ENCODE results near the gene SPSB1. TPM values are rescaled to one million over a fixed set of nuclear protein-coding genes. Genes with fewer than 3 reads are reported as not detected.
A peak's percentile ranks its signal among the peaks of the same experiment; 100 is the strongest.

Gene SPSB1
- total RNA-seq, 4 donors from 2014 or later, result 12.3 to 29.6 (median 20.7) TPM

DNA sequence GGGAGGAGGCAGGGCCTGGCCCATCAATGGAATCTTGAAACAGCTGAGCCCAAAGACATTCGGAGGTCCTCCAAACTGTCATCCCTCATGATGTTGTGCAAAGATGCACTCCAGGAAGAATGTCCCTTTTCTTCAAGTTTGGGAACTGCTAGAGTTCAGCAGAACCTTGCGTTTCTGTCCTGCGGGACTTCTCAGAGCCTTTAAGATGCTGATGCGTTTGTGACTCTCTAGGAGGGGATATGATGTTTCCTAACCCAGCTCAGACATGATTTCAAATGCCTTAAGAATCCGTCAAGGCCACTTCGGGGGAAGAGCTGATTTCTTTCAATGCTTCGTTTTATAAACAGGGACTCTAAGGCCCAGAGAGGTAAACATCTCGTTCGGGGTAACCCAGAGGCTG lies 35.5 kb downstream of the SPSB1 start:
- peaks cover 5 to 22% of the 10 kb centered on the region in 2 donors for H3K4me1 ChIP-seq
- no peak for DNase-seq
- no peaks in the 10 kb centered on the region for H3K36me3 ChIP-seq
- no peaks in the 10 kb centered on the region for H3K9me3 ChIP-seq
- peak overlapping the region in 1 of 2 donors; percentile 92 for H3K27ac ChIP-seq
- TF ChIP-seq, protein P1, sequence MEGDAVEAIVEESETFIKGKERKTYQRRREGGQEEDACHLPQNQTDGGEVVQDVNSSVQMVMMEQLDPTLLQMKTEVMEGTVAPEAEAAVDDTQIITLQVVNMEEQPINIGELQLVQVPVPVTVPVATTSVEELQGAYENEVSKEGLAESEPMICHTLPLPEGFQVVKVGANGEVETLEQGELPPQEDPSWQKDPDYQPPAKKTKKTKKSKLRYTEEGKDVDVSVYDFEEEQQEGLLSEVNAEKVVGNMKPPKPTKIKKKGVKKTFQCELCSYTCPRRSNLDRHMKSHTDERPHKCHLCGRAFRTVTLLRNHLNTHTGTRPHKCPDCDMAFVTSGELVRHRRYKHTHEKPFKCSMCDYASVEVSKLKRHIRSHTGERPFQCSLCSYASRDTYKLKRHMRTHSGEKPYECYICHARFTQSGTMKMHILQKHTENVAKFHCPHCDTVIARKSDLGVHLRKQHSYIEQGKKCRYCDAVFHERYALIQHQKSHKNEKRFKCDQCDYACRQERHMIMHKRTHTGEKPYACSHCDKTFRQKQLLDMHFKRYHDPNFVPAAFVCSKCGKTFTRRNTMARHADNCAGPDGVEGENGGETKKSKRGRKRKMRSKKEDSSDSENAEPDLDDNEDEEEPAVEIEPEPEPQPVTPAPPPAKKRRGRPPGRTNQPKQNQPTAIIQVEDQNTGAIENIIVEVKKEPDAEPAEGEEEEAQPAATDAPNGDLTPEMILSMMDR (IDR thresholded peaks at IDR 0.05), result no peak
- no peak for TF ChIP-seq POLR2A (IDR thresholded peaks at IDR 0.05)
- H3K4me3 ChIP-seq, result no peak overlapping the region
- no peaks in the 10 kb centered on the region for H3K27me3 ChIP-seq
- intact Hi-C loops (cut with DNase I; ENCODE audit: low total_unique reads), result no loop called here

DNA sequence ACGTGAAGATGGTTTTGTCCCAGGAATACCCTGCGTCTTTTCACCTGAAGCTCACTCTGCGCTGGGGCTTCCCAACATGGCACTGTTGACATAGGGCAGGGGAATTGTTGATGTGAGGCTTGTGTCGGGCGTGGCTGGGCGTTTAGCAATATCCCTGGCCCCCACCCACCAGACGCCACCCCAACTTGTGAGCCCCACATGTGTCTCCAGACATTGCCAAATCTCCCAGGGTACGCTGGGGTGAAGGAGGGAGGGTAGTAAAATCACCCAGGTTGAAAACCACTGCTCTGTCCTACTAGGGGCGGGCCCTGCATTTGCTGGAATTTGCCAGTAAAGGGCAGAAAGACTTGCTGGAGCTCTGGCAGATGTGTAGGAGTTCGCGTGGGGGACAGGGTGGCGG lies 36.0 kb downstream of the SPSB1 start:
- H3K27ac ChIP-seq, result no peak overlapping the region
- H3K9me3 ChIP-seq, result no peaks in the 10 kb centered on the region
- intact Hi-C loops (cut with DNase I; ENCODE audit: low total_unique reads), result no loop called here
- H3K36me3 ChIP-seq, result no peaks in the 10 kb centered on the region
- H3K4me3 ChIP-seq, result no peak overlapping the region
- TF ChIP-seq, protein P1 (IDR thresholded peaks at IDR 0.05), result no peak
- no peak for TF ChIP-seq POLR2A (IDR thresholded peaks at IDR 0.05)
- peaks cover 5 to 22% of the 10 kb centered on the region in 2 donors for H3K4me1 ChIP-seq
- H3K27me3 ChIP-seq, result no peaks in the 10 kb centered on the region
- DNase-seq, result no peak

DNA sequence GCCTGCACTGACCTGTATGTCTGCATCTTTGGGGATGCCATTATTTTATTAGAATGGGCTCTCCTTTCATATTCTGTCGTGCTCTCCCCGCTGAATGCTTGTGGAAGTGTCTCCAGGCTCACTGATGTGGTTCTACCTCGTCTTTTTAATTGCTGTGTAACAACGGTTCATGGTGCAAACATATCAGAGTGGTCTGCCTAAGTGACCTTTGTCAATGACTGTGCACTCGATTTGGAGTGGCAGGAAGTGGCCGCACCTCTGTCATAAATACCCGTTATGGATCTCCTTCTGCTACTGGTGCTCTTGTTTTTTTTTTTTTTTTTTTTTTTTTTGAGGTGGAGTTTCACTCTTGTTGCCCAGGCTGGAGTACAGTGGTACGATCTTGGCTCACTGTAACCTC lies 38.3 kb downstream of the SPSB1 start:
- TF ChIP-seq, protein P1 (IDR thresholded peaks at IDR 0.05), result no peak
- TF ChIP-seq POLR2A (IDR thresholded peaks at IDR 0.05), result no peak
- intact Hi-C loops (cut with DNase I; ENCODE audit: low total_unique reads), result no loop called here
- no peaks in the 10 kb centered on the region for H3K9me3 ChIP-seq
- H3K27ac ChIP-seq, result no peak overlapping the region
- H3K4me1 ChIP-seq, result peaks cover 5 to 11% of the 10 kb centered on the region in 2 donors
- no peaks in the 10 kb centered on the region for H3K27me3 ChIP-seq
- no peak for DNase-seq
- no peak overlapping the region for H3K4me3 ChIP-seq
- H3K36me3 ChIP-seq, result no peaks in the 10 kb centered on the region

DNA sequence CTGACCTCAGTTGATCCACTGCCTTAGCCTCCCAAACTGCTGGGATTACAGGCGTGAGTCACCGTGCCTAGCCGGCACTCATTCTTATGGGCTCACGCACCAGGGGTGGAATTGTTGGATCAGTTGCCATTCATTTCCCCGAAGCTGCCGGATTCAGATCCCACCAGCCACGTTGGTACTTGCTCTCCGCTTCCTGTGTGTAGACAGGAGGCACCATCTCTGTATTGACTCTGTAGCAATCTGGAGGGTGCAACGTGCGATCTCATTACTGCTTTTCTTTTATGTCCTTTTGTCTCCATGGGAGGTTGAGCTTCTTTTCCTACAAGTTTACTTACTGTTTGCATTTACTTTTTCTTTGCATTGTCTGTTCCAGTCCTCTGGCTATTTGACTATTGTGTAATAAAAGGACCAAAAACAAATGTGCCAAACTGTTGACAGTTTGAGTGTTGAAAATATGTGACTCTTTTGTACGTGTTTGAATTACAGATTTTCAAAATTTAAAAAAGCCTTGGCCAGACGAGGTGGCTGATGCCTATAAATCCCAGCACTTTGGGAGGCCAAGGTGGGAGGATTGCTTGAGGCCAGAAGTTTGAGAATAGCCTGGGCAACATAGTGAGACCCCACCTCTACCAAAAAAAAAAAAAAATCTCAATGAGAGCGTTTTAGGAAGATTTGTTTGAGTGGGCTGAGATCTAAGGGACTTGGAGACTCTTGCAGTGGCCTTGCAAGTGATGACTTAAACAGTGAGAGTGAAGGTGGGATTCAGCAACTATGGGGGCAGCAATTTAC lies 39.1 kb downstream of the SPSB1 start:
- no peaks in the 10 kb centered on the region for H3K9me3 ChIP-seq
- intact Hi-C loops (cut with DNase I; ENCODE audit: low total_unique reads), result no loop called here
- no peak overlapping the region for H3K27ac ChIP-seq
- no peak overlapping the region for H3K4me3 ChIP-seq
- DNase-seq, result no peak
- H3K4me1 ChIP-seq, result peaks cover 4% of the 10 kb centered on the region in 2 donors
- H3K36me3 ChIP-seq, result no peaks in the 10 kb centered on the region
- no peaks in the 10 kb centered on the region for H3K27me3 ChIP-seq
- TF ChIP-seq, protein P1 (IDR thresholded peaks at IDR 0.05), result no peak
- no peak for TF ChIP-seq POLR2A (IDR thresholded peaks at IDR 0.05)

DNA sequence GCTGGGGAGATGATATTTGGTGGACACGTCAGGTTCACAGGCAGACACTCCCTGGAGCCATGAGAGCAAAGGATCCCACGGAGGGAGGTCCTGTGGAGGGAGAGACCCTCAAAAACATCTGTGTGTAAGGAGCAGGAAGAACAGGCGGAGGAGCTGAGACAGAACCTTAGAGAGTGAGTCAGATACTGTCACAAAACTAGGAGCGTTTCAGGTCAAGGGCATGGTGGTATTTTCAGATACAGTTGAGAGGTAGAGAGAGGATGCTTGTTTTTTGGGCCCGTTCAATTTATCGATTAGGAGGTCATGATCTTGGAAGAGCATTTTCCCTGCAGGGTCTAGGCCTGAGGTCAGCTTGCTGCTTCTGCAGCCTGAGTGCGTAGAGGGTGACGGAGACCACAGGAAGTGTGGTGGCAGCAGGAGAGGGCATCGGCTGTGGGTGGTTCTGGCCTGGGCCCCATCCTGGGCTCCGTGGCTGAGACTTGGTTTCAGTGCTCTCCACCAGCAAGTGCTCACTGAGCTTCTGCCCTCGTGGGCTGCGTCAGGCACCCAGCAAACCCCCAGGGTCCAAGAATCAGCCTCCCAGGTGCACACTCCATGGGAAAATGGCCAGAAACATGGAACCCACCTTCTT lies 39.9 kb downstream of the SPSB1 start:
- intact Hi-C loops (cut with DNase I; ENCODE audit: low total_unique reads), result no loop called here
- TF ChIP-seq, protein P1 (IDR thresholded peaks at IDR 0.05), result no peak
- TF ChIP-seq POLR2A (IDR thresholded peaks at IDR 0.05), result no peak
- Histone ChIP-seq H3K4me3 (no peak overlapping the region), H3K9me3 (no peaks in the 10 kb centered on the region), H3K36me3 (no peaks in the 10 kb centered on the region), H3K4me1 (peaks cover 0 to 4% of the 10 kb centered on the region in 2 donors), H3K27ac (no peak overlapping the region), H3K27me3 (no peaks in the 10 kb centered on the region)
- no peak for DNase-seq

Measured in uterus (tissue), 4 donors.